Measurements from ENCODE around the gene LILRB3.
A peak's percentile ranks its signal among the peaks of the same experiment; 100 is the strongest.
"Not testable (repeated sequence)": the region's sequence is repeated elsewhere in the genome, so short reads cannot be mapped to it uniquely, and the experiment has no call there.

Gene LILRB3

GRCh38 chr19:54183431-54183830 lies 39.4 kb downstream of the LILRB3 start:
- H3K4me1 ChIP-seq (ENCODE audit: insufficient read depth, low read length, severe bottlenecking), result peaks cover 15% of the 10 kb centered on the region
- H3K27ac ChIP-seq (ENCODE audit: low read depth, low read length, poor library complexity, severe bottlenecking), result no peak overlapping the region
- no peaks in the 10 kb centered on the region for H3K9me2 ChIP-seq (ENCODE audit: low read depth, low read length)
- H3K4me2 ChIP-seq (ENCODE audit: low read length), result no peak overlapping the region
- no peak overlapping the region for H3K9ac ChIP-seq (ENCODE audit: low read length)
- no peaks in the 10 kb centered on the region for H3K27me3 ChIP-seq (ENCODE audit: insufficient read depth, low read length)
- no peak overlapping the region for H2AFZ ChIP-seq (ENCODE audit: low read length)
- no peaks in the 10 kb centered on the region for H3K79me2 ChIP-seq (ENCODE audit: insufficient read depth, low read length)
- TF ChIP-seq CTCF (IDR thresholded peaks at IDR 0.05; ENCODE audit: low read length) (no peak), EZH2 (IDR thresholded peaks at IDR 0.05; ENCODE audit: borderline replicate concordance, low read length) (no peak)
- H3K9me3 ChIP-seq (ENCODE audit: low read length), result no peaks in the 10 kb centered on the region
- H3F3A ChIP-seq (ENCODE audit: insufficient read depth, low read length), result no peaks in the 10 kb centered on the region
- H3K36me3 ChIP-seq (ENCODE audit: insufficient read depth, low read length), result no peaks in the 10 kb centered on the region
- H4K20me1 ChIP-seq (ENCODE audit: insufficient read depth, low read length), result no peaks in the 10 kb centered on the region
- H3K4me3 ChIP-seq (ENCODE audit: low read depth, low read length, poor library complexity, severe bottlenecking), result no peak overlapping the region

- H3K36me3 ChIP-seq (ENCODE audit: insufficient read depth, low read length); H3F3A ChIP-seq (ENCODE audit: insufficient read depth, low read length); H3K27ac ChIP-seq (ENCODE audit: low read depth, low read length, poor library complexity, severe bottlenecking); H3K9ac ChIP-seq (ENCODE audit: low read length); H3K4me2 ChIP-seq (ENCODE audit: low read length); H3K4me1 ChIP-seq (ENCODE audit: insufficient read depth, low read length, severe bottlenecking); H3K9me2 ChIP-seq (ENCODE audit: low read depth, low read length); H3K79me2 ChIP-seq (ENCODE audit: insufficient read depth, low read length); H2AFZ ChIP-seq (ENCODE audit: low read length); H3K4me3 ChIP-seq (ENCODE audit: low read depth, low read length, poor library complexity, severe bottlenecking); H3K27me3 ChIP-seq (ENCODE audit: insufficient read depth, low read length); H3K9me3 ChIP-seq (ENCODE audit: low read length); H4K20me1 ChIP-seq (ENCODE audit: insufficient read depth, low read length): not testable (repeated sequence)
Measured at GRCh38 chr19:54181894-54182293, 40.9 kb downstream of the LILRB3 start.

- no peak for TF ChIP-seq CTCF (IDR thresholded peaks at IDR 0.05; ENCODE audit: low read length)
- TF ChIP-seq EZH2 (IDR thresholded peaks at IDR 0.05; ENCODE audit: borderline replicate concordance, low read length), result no peak
- Histone ChIP-seq H3K27me3 (ENCODE audit: insufficient read depth, low read length) (no peaks in the 10 kb centered on the region), H2AFZ (ENCODE audit: low read length) (no peak overlapping the region), H3K9ac (ENCODE audit: low read length) (no peak overlapping the region), H3F3A (ENCODE audit: insufficient read depth, low read length) (no peaks in the 10 kb centered on the region), H4K20me1 (ENCODE audit: insufficient read depth, low read length) (no peaks in the 10 kb centered on the region), H3K9me3 (ENCODE audit: low read length) (no peaks in the 10 kb centered on the region), H3K36me3 (ENCODE audit: insufficient read depth, low read length) (no peaks in the 10 kb centered on the region), H3K4me3 (ENCODE audit: low read depth, low read length, poor library complexity, severe bottlenecking) (no peak overlapping the region), H3K79me2 (ENCODE audit: insufficient read depth, low read length) (no peaks in the 10 kb centered on the region), H3K4me1 (ENCODE audit: insufficient read depth, low read length, severe bottlenecking) (peaks cover 10% of the 10 kb centered on the region), H3K9me2 (ENCODE audit: low read depth, low read length) (no peaks in the 10 kb centered on the region), H3K27ac (ENCODE audit: low read depth, low read length, poor library complexity, severe bottlenecking) (no peak overlapping the region), H3K4me2 (ENCODE audit: low read length) (no peak overlapping the region)
Measured at GRCh38 chr19:54180691-54181091, 42.1 kb downstream of the LILRB3 start.

- Histone ChIP-seq H3K9me2 (ENCODE audit: low read depth, low read length) (no peaks in the 10 kb centered on the region), H3K27ac (ENCODE audit: low read depth, low read length, poor library complexity, severe bottlenecking) (no peak overlapping the region), H3K36me3 (ENCODE audit: insufficient read depth, low read length) (peaks cover 4% of the 10 kb centered on the region; the same call in 1 of the 2 replicates), H2AFZ (ENCODE audit: low read length) (no peak overlapping the region), H3K79me2 (ENCODE audit: insufficient read depth, low read length) (no peaks in the 10 kb centered on the region), H4K20me1 (ENCODE audit: insufficient read depth, low read length) (no peaks in the 10 kb centered on the region), H3F3A (ENCODE audit: insufficient read depth, low read length) (no peaks in the 10 kb centered on the region), H3K9ac (ENCODE audit: low read length) (no peak overlapping the region), H3K4me2 (ENCODE audit: low read length) (no peak overlapping the region), H3K4me1 (ENCODE audit: insufficient read depth, low read length, severe bottlenecking) (peaks cover 10% of the 10 kb centered on the region), H3K4me3 (ENCODE audit: low read depth, low read length, poor library complexity, severe bottlenecking) (no peak overlapping the region), H3K9me3 (ENCODE audit: low read length) (no peaks in the 10 kb centered on the region), H3K27me3 (ENCODE audit: insufficient read depth, low read length) (no peaks in the 10 kb centered on the region)
- no peak for TF ChIP-seq EZH2 (IDR thresholded peaks at IDR 0.05; ENCODE audit: borderline replicate concordance, low read length)
- TF ChIP-seq CTCF (IDR thresholded peaks at IDR 0.05; ENCODE audit: low read length), result peak; percentile 64
Measured at GRCh38 chr19:54179921-54180461, 42.8 kb downstream of the LILRB3 start.
